ENCODE measurements around the gene SLC22A15.
"Not testable (repeated sequence)": the region's sequence is repeated elsewhere in the genome, so short reads cannot be mapped to it uniquely, and the experiment has no call there.

The SLC22A15 gene

DNA sequence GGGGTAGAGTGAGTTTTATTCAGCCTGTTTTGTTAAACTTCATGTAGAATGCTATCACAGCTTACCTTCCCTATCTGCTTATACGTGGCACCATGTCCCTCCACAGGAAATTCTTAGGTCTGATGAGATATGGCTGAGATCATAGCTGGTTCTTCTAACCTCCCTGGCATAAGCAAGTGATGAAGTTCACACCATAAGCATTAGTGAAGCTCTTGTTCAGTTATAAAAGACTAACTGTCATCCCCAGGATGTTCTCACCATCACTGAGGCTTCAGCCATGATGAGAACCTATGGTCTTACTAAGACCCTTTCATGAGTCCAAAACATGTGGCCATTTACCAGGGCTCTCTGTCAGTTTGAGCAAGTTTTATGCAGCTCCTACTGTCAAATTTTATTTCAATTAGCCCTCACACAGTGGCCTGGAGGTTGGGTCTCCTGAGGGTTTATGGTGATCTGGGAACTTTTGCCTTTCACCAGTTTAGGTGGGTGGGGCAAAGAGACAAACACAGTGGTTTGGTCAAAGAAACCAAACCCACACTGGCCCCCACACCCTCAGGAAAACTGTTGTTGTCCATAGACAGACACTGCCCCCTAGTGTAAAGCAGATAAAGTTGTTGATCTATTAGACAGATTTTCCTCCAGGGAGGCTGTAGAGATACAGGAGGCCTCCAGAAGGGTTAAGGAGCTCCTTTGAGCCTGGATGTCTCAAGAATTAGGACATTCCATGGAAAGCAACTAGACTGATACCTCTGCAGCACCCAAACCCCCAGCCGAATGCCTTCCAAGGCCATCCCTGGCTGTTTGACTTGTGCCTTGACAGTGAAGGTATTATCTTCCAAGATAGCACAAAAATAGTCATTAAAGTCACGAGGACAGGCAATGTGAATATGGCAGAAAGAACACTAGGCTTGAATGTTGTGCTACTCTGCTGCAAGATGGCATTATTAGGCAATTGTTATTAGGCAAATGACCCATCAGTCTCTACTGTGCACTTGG is 5.0 kb downstream of the SLC22A15 start:
- peak; percentile 72 for DNase-seq (ENCODE audit: low spot score)

DNA sequence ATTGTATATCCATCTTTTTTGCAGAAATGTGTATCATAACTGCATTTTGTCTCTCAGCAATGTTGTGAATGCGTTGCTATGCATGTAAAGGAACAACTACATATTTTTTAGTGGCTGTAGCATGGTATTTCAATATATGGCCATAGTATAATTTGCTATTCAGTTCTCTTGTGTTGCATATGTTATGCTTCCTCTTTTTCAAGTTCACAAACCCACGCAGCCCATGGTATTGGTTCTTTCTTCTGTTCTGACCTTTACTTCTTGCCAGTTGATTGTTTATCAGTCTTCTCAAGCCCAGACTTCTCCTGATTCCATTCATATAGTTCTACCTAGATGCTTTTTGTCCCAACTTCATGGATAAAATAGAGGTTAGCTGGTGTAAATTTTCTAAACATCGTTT is 6.1 kb downstream of the SLC22A15 start:
- DNase-seq (ENCODE audit: low spot score): no peak

DNA sequence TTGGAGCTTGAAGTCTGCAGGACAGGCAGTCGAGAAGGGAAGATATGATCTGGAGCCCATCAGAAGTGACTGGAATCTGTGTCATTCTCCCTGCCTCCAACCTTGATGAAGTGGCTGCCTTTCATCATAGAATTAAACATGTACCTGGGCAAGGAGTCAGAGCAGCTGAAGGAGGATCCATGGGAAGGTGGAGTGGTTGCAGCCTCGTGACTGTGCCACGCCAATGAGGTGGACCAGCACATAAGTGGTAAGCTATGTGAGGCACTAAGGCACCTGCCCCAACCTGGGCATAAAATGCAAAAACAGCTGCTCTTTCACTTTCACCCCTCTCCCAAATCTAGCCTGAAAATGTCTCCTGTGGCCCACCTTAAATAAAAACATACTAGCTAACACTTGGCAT is 7.3 kb downstream of the SLC22A15 start:
- no peak for DNase-seq (ENCODE audit: low spot score)

DNA sequence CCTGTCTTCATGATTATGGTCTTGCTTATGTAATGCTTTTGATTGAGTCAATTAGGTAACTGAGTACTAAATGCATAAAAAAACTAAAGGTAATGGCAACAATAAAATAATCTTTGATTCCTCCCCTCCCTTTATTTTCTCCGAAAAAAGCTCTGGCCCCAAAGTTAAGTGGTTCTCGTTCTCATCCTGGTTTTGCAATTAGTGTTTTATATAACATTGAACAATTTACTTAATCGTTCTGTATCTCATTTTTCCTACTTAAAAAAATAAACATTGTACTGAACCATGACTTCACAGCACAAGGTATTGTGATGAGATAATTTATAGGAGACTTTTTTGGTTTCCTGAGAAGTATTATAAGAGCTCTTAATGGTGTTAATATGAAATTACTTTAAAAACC is 11.3 kb downstream of the SLC22A15 start:
- no peak for DNase-seq (ENCODE audit: low spot score)

DNA sequence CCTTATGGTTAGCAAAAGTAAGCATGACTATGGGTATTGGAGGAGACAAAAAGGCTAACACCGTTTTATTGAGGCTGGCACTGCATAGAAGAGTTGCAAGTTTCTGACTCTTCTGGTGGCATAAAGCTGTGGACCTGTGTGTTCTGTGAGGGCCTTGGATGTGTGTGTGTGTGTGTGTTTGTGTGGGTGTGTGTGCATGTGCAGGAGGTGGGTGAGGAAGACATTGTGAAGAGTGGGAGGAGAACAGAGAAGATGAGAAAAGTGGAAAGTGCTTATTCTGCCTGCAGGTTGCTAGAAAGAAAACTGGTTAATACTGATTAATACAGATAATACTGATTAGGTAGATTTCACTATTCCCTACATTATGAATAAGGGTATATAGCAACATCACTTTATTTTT is 12.6 kb downstream of the SLC22A15 start:
- no peak for DNase-seq (ENCODE audit: low spot score)

DNA sequence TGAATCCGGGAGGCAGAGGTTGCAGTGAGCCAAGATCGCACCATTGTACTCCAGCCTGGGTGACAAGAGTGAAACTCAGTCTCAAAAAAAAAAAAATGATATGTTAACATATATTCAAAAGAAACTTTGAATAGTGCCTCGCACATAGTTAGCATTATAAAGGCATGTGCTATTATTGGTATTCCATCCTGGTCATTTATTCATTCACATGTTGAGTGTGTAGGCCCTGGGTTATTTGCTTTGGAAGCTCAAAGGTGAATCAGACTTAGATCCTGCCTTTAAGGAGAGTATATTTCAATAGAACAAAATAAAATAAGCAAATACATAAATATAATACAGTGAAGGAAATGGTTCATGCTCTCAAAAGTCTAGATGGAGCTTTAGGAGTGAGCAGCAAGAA is 13.4 kb downstream of the SLC22A15 start:
- DNase-seq (ENCODE audit: low spot score): no peak

DNA sequence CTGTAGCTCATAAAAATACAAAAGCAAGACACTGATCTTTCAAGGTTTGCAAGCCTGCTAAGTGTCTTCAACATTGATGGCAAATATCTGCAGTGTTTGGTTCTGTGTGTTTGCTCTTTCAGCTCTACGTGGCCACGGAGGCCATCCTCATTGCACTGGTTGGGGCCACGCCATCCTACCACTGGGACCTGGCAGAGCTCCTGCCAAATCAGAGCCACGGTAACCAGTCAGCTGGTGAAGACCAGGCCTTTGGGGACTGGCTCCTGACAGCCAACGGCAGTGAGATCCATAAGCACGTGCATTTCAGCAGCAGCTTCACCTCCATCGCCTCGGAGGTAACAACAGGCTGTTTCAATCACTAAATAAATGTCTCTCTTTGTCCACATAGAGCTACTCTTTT is 15.6 kb downstream of the SLC22A15 start:
- DNase-seq (ENCODE audit: low spot score): no peak

DNA sequence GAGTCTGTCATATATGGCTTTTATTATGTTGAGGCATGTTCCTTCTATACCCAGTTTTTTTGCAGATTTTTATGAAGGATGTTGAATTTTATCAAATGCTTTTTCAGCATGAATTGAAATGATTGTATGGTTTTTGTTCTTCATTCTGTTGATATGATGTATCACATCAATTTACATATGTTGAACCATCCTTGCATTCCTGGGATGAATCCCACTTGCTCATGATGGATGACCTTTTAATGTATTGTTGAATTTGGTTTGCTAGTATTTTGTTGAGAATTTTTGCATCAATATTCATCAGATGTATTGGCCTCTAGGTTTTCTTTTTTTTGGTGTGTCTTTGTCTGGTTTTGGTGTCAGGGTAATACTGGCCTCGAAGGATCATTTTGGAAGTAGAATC is 21.6 kb downstream of the SLC22A15 start:
- not testable (repeated sequence) for DNase-seq (ENCODE audit: low spot score)

DNA sequence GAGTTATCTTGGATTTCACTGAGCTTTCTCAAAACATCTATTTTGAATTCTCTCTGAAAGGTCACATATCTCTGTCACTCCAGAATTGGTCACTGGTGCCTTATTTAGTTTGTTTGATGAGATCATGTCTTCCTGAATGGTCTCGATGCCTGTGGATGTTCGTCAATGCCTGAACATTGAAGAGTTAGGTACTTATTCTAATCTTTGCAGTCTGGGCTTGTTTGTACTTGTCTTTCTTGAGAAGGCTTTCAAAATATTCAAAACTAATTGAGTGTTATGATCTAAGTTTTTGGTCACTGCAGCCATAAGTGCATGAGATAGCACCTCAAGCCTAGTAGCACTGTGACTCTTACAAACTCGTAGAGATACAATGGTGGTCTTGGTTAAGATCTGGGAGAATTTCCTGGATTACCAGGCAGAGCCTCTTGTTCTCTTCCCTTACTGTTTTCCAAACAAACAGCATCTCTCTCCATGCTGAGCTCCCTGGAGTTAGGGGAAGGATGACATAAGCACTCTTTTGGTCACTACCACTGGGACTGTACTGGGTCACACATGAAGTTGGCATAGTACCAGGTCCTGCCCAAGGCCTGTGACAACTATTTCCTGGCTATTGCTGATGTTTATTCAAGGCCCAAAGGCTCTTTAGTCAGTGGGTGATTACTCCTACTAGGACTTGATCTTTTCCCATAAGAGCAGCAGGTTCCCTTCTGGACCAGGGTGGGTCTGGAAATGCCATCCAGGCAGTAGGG is 25.6 kb downstream of the SLC22A15 start:
- DNase-seq (ENCODE audit: low spot score): no peak

DNA sequence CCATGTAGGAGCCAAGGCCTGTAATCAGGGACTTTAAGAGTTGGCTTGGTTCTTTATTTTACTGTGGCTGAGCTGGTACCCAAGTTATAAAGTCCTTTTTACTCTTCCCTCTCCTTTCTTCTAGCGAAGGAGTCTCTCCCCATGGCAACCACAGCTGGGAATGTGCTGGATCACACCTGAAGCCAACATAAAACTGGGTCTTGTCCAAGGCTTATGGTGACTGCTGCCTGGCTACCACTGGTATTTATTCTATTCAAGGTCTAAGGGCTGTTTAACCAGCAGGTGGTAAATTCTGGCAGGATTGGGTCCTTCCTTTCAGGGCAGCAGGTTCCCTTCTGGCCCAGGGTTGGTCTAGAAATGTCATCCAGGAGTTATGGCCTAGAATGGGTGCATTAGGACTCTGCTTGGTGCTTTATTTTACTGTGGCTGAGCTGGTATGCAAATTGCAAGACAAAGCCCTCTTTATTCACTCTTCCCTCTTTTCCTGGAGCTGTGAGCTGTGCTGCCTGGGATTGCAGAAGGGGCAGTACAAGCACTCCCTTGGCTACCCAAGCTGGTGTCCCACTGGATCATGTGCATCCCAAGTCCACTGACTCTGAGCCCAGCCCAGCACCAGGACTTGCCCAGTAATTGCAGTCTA is 26.6 kb downstream of the SLC22A15 start:
- DNase-seq (ENCODE audit: low spot score): no peak

DNA sequence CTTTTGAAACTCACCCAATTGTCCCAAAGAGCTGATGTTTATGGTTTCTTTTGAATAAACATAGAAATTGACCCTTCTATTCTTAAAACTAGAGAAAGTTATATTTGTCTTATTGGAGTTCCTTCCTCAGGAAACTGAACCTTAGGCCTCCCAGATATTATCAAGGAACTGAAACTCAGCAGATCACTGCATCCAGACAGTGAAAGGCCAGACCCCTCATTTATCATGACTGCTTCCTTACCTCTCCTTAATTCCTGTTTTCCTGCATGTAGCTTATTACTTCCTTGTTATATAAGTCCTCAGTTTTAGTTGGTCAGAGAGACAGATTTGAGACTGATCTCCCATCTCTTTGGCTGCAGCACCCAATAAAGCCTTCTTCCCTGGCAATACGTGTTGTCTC is 27.5 kb downstream of the SLC22A15 start:
- no peak for DNase-seq (ENCODE audit: low spot score)

DNA sequence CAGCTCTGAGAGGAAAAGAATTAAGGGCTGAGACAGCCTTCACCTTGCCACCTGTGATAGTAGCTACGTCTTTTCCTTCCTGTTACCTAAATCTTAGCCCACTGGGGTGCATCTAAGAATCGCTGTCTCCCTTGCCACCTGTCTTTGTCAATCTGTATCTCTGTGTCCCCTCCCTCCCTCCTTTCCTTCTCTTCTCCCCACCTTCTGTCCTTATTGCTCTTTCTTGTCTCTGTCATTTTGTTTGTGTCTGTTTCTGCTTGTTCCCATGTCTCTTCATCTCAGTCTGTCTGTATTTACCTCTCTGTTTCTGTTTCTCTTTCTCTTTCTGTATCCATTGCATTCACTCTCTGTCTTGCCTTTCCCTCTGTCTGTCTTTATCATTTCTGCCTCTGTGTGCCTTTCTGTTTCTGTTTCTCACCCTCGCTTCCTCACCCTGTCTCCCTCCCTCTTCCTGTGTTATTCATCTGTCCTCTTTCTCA is 30.2 kb downstream of the SLC22A15 start:
- DNase-seq (ENCODE audit: low spot score): no peak

DNA sequence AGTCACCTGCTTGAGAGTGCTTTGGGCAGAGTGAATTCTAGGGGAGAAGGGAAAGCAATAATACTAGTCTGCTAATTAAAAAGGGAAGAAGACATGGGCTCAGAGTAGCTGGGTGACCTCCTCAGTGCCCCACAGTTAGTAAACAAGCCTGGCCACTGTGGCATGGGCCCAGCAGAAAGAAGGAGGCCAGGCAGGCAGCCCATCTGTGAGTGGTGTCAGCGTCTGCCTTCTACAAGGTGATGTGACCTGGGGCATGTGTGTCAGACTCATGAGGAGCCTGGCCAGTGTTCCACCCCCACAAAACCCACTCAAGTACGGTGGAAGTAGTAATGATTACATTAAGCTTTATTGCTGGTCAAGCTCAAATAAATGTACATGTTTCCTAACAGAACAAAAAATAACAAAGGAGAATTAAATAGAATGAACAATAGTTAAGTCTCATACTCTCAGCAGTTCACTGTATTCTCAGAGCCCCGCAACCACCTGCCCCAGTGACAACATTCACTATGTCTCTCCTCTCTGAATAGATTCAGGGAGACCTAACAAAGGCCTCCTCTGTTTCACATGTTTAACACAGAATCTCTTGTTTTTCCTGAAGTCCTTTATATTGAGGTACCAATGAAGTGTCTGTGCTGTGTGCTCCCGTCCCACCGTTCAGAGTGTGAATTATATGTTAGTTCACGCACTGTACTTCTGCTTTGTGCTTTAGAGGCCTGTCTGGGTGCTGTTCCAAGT is 32.5 kb downstream of the SLC22A15 start:
- DNase-seq (ENCODE audit: low spot score): no peak

DNA sequence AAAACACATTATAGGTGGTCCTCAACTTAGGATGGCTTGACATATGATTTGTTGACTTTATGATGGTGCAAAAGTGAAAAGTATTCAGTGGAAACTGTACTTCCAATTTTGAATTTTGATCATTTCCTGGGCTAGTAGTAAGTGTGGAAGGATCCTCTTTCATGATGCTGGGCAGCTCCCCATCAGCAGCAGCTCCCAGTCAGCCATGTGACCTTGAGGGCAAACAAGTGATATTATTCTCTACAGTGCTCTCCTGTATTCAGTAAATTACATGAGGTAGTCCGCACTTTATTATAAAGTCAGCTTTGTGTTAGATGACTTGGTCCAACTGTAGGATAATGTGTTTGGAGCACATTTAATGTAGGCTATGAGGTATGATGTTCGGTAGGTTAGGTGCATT is 36.4 kb downstream of the SLC22A15 start:
- no peak for DNase-seq (ENCODE audit: low spot score)

DNA sequence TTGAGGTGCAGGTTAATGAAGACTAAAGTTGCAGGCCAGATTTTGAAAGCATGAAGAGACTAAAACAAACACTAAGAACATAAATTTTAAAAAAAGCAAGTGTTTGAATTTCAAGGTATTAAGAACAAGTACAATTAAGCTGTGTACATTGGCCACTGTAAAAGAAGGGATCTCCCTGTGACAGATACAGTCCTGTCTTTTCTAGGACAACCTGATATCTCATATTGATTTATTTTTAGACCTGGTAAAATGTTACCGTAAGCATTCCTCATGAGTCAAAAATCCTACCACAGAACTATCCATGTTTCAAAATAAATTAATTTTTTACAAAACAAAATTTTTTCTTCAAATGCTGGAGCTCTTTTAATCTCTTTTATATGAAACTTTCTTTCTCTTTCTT is 39.4 kb downstream of the SLC22A15 start:
- DNase-seq (ENCODE audit: low spot score): no peak

DNA sequence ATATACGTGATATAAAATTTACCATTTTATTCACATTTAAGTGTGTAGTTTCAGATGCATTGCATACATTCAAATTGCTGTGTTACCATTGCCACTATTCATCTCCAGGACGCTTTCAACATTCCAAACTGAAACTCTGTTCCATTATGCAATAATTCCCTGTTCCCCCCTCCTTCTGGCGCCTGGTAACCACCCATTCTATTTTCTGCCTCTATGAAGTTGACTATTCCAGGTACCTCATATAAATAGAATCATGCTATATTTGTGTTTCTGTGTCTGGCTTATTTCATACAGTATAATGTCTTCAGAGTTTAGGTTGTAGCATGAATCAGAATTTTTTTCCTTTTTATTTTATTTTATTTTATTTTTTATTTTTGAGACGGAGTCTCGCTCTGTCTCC is 41.7 kb downstream of the SLC22A15 start:
- DNase-seq (ENCODE audit: low spot score): no peak

DNA sequence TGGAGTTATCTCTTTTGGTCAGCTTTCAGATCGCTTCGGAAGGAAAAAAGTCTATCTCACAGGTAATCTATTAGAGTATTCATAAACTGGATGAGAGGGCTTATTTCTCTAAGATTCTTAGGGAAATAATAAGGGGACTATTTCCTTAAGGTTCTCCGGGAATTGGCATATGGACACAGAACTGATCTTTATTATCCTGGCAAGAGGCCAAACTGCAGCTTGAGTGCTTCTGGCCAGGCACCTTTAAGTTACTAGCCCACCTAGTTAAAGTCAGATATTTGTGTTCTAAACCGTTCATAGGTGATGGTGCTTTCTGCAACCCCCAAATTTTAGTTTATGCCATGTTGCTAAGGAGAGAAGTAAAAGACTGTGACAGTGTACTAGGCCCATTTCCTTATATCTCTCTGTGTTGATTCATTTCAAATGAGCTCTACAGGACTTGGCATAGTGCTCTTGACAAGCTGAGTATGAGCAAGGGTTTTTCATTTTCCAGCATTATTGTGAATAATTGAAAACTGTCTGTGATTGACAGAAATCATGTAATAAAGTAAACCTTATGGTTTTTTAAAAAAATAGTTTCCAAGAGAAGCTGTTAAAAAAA is 43.4 kb downstream of the SLC22A15 start:
- DNase-seq (ENCODE audit: low spot score): no peak

DNA sequence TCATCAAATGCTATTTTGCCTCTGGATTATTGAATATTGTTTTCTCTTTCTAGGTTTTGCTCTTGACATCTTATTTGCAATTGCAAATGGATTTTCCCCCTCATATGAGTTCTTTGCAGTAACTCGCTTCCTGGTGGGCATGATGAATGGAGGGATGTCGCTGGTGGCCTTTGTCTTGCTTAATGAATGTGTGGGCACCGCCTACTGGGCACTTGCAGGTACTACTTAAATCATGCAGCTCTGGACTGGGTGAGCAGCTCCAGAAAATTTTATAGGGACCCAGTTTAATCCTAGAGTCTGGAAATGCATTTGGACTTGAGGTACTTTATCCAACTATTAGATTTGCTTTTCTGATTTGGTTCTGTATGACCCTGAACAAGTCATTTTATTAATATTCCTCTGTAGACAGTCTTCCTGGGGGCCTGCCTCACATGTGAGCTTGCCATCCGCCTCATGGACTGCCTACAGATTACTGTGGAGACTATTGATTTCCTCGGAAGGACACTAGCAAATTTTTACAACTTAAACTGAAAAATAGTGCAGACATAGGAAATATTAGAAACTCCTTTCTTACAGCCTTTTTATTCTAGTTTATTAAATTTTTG is 44.5 kb downstream of the SLC22A15 start:
- peak; percentile 64 for DNase-seq (ENCODE audit: low spot score)

DNA sequence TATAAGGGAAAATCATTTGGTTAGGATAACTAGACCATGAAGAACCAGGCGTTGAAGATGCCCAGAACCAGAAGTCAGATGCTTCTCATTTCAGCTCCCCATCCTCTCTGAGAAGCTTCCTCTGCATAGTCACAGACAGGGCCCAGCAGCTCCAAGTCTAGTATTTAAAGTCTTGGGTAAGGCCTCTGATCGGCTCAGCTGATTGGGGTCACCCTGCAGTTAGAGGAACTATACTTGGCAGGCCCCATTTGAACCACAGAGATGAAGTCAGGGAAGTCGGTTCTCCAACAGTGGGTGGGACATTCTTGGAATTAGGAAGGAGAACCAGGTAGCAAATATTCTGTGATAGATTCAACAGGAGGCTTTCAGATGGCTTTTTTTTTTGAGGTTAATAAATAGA is 48.3 kb downstream of the SLC22A15 start:
- DNase-seq (ENCODE audit: low spot score): no peak

DNA sequence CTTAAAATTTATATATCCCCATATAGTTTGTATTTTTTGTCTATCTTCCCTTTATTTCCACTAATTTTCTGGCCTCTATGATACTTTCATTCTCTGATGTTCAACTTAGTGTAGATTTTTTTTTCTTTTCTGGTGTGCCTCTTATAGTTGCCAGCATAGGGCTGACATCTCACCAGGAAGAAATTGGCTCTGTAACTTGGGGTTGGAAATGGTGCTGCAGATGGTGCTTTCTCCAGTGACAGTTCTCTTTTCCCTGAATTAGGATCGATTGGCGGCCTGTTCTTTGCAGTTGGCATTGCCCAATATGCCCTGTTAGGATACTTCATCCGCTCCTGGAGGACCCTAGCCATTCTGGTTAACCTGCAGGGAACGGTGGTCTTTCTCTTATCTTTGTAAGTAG is 50.3 kb downstream of the SLC22A15 start:
- no peak for DNase-seq (ENCODE audit: low spot score)

DNA sequence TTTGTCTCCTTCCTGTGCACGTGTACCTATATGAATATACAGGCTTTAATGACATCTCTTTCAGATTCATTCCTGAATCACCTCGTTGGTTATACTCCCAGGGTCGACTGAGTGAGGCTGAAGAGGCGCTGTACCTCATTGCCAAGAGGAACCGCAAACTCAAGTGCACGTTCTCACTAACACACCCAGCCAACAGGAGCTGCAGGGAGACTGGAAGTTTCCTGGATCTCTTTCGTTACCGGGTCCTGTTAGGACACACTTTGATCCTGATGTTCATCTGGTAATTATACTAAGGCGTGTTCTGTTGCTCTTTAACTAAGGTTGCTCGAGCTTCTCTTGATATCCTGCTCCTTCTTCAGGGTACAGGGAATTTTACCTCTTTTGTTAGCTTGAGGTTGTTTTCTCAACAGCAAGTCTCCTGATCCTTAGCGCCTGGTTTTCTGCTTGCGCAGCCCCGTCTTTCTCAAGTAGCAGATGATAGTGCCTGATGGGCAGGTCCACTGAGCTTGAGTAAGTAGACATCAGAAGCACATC is 55.1 kb downstream of the SLC22A15 start:
- no peak for DNase-seq (ENCODE audit: low spot score)

Data from GM03348 (cell line).